HepG2 (cell line): Measurements from ENCODE around the gene IL27RA. TPM values are rescaled to one million over a fixed set of nuclear protein-coding genes. Genes with fewer than 3 reads are reported as not detected.
A peak's percentile ranks its signal among the peaks of the same experiment; 100 is the strongest.

Source experiments
- EED ChIP-seq: sonication (generic); formaldehyde crosslinking; IDR thresholded peaks from 2 replicates; pipeline ENCODE4 v1.5.0; 2020; ENCODE audit warnings: mild to moderate bottlenecking, missing genetic modification reagents
- EP300 ChIP-seq, 3 experiments: sonication (generic) in 1 of 3; formaldehyde crosslinking in 1 of 3; IDR thresholded peaks; 2 replicates each; pipeline versions ENCODE4 v1.5.1 to v1.6.1; 2011 to 2020; ENCODE audit warnings: low read depth in 2 of 3, low read length in 2 of 3, borderline replicate concordance in 1 of 3, improper control_type of control experiment in 1 of 3, mild to moderate bottlenecking in 1 of 3, missing genetic modification reagents in 1 of 3, moderate library complexity in 1 of 3
- HNRNPK ChIP-seq: fragments of 200-400 bp; formaldehyde crosslinking; IDR thresholded peaks from 2 replicates; pipeline ENCODE4 v1.6.1; 2018; ENCODE audit warnings: low read length, low read depth, moderate library complexity, mild to moderate bottlenecking; ENCODE audit not compliant: poor library complexity, severe bottlenecking
- ISL2 ChIP-seq: sonication (generic); formaldehyde crosslinking; IDR thresholded peaks from 2 replicates; pipeline ENCODE4 v1.5.0; 2020; ENCODE audit warnings: missing genetic modification reagents
- JDP2 ChIP-seq: sonication (generic); formaldehyde crosslinking; IDR thresholded peaks from 2 replicates; pipeline ENCODE4 v1.8.1; 2022; ENCODE audit warnings: missing genetic modification reagents, borderline replicate concordance
- MAZ ChIP-seq, 2 experiments: sonication (generic) in 1 of 2; formaldehyde crosslinking in 1 of 2; IDR thresholded peaks; 2 replicates each; pipeline versions ENCODE4 v1.5.0 to v1.6.1; 2012 to 2020; ENCODE audit warnings: low read depth in 2 of 2, mild to moderate bottlenecking in 2 of 2, borderline replicate concordance in 1 of 2, improper control_type of control experiment in 1 of 2, low read length in 1 of 2, missing genetic modification reagents in 1 of 2, moderate library complexity in 1 of 2
- MXD1 ChIP-seq: sonication (generic); formaldehyde crosslinking; IDR thresholded peaks from 2 replicates; pipeline ENCODE4 v1.4.0; 2020; ENCODE audit warnings: mild to moderate bottlenecking, missing genetic modification reagents
- NFE2 ChIP-seq: sonication (generic); formaldehyde crosslinking; IDR thresholded peaks from 2 replicates; pipeline ENCODE4 v1.4.0; 2020; ENCODE audit warnings: missing genetic modification reagents
- NFIC ChIP-seq: IDR thresholded peaks from 2 replicates; pipeline ENCODE4 v1.6.1; 2012; ENCODE audit warnings: mild to moderate bottlenecking, low read length, inconsistent platforms
- PAWR ChIP-seq: sonication (generic); formaldehyde crosslinking; IDR thresholded peaks from 2 replicates; pipeline ENCODE4 v1.4.0; 2020; ENCODE audit warnings: missing genetic modification reagents, mild to moderate bottlenecking, borderline replicate concordance
- PPARG ChIP-seq: conservative IDR thresholded peaks from 2 replicates; pipeline ENCODE4 v1.6.1; 2016; ENCODE audit warnings: missing biosample characterization, missing genetic modification reagents
- RFX3 ChIP-seq: IDR thresholded peaks from 2 replicates; pipeline ENCODE4 v1.6.1; 2016; ENCODE audit warnings: missing biosample characterization, missing genetic modification reagents
- SAP130 ChIP-seq: IDR thresholded peaks from 2 replicates; pipeline ENCODE4 v1.6.1; 2016; ENCODE audit warnings: low read depth
- ZMYM3 ChIP-seq: sonication (generic); formaldehyde crosslinking; IDR thresholded peaks from 2 replicates; pipeline ENCODE4 v1.5.1; 2020; ENCODE audit warnings: mild to moderate bottlenecking, missing genetic modification reagents
- ZNF230 ChIP-seq: sonication (generic); formaldehyde crosslinking; IDR thresholded peaks from 2 replicates; pipeline ENCODE4 v1.4.0; 2020; ENCODE audit warnings: mild to moderate bottlenecking, missing genetic modification reagents
- ZNF24 ChIP-seq: fragments of 450-650 bp; IDR thresholded peaks from 2 replicates; pipeline ENCODE4 v1.6.1; 2017; ENCODE audit warnings: antibody characterized with exemption, mild to moderate bottlenecking
- ZNF256 ChIP-seq: sonication (generic); formaldehyde crosslinking; conservative IDR thresholded peaks from 2 replicates; pipeline ENCODE4 v1.4.0; 2020; ENCODE audit warnings: missing genetic modification reagents
- ZNF451 ChIP-seq: sonication (generic); formaldehyde crosslinking; IDR thresholded peaks from 2 replicates; pipeline ENCODE4 v1.5.0; 2020; ENCODE audit warnings: mild to moderate bottlenecking, missing genetic modification reagents
- ZNF572 ChIP-seq: sonication (generic); formaldehyde crosslinking; IDR thresholded peaks from 2 replicates; pipeline ENCODE4 v1.5.1; 2020; ENCODE audit warnings: mild to moderate bottlenecking, missing genetic modification reagents
- ZSCAN21 ChIP-seq: sonication (generic); formaldehyde crosslinking; IDR thresholded peaks from 2 replicates; pipeline ENCODE4 v1.8.0; 2022; ENCODE audit warnings: mild to moderate bottlenecking, missing genetic modification reagents, moderate library complexity, borderline replicate concordance
- polyA plus RNA-seq, 8 experiments: library from polyadenylated mRNA; depleted of rRNA in 3 of 8; stranded (reverse) in 7 of 8; unstranded in 1 of 8; fragments of >200 nt; fragmentation: Illumina TruSeq in 4 of 8; extraction: Trizol in 4 of 8; gene quantifications; 2 replicates each; pipeline versions ENCODE4 v1.2.1 to v1.2.3, GENCODE V29; 2011 to 2016; ENCODE audit warnings: low read depth in 4 of 8, missing spikeins in 1 of 8, mixed read lengths in 1 of 8; ENCODE audit not compliant: insufficient read depth in 1 of 8
- total RNA-seq, 5 experiments: library from RNA; depleted of rRNA; stranded (reverse); fragments of >200 nt; fragmentation: Illumina TruSeq; extraction: Trizol; gene quantifications; 2 replicates each; pipeline ENCODE4 v1.2.3, GENCODE V29; 2016; ENCODE audit warnings: low read depth in 1 of 5
- TF ChIP-seq, protein P1 (sequence below): sonication (generic); formaldehyde crosslinking; IDR thresholded peaks from 2 replicates; pipeline ENCODE4 v1.4.0; 2020; ENCODE audit warnings: missing genetic modification reagents
- TF ChIP-seq, protein P2 (sequence below): sonication (generic); formaldehyde crosslinking; IDR thresholded peaks from 2 replicates; pipeline ENCODE4 v1.5.0; 2020; ENCODE audit warnings: missing genetic modification reagents
- TF ChIP-seq, protein P3 (sequence below): sonication (generic); formaldehyde crosslinking; IDR thresholded peaks from 2 replicates; pipeline ENCODE4 v1.4.0; 2020; ENCODE audit warnings: mild to moderate bottlenecking, missing genetic modification reagents
- TF ChIP-seq, protein P4 (sequence below): sonication (generic); formaldehyde crosslinking; IDR thresholded peaks from 2 replicates; pipeline ENCODE4 v1.8.1; 2023; ENCODE audit warnings: mild to moderate bottlenecking, moderate library complexity, missing genetic modification reagents

Gene IL27RA
- total and polyA plus RNA-seq, 2 of the 13 experiments (the other 11 are each of a cell fraction or from before 2014, with no cell fraction given): 3.5 to 8.1 TPM

GRCh38 chr19:14059652-14060155 lies 28.1 kb downstream of the IL27RA start (continued):
- TF ChIP-seq PPARG (CRISPR knock-in tag) (peak; percentile 75), ISL2 (CRISPR knock-in tag) (0 out of 2 replicates have a peak, but pooled peaks have one; percentile 27), JDP2 (CRISPR knock-in tag) (no peak), MXD1 (CRISPR knock-in tag) (0 out of 2 replicates have a peak, but pooled peaks have one; percentile 63), PAWR (CRISPR knock-in tag) (no peak), EED (CRISPR knock-in tag) (no peak), ZMYM3 (peak; percentile 89), SAP130 (CRISPR knock-in tag) (peak; percentile 86), ZNF230 (no peak), NFIC (no peak), EP300 (IDR thresholded peaks at IDR 0.05; ENCODE audit: low read depth in 2 of 2, low read length in 2 of 2) (peak in 1 of 2 experiments; percentile 84; a peak in 2 of 4 replicates), EP300 (CRISPR knock-in tag; IDR thresholded peaks at IDR 0.05; ENCODE audit: borderline replicate concordance) (no peak; the same call in 1 of the 2 replicates), ZNF572 (CRISPR knock-in tag) (peak; percentile 63; the same call in 1 of the 2 replicates), NFE2 (CRISPR knock-in tag) (no peak), ZSCAN21 (CRISPR knock-in tag) (no peak), ZNF24 (no peak), HNRNPK (no peak), ZNF451 (no peak), RFX3 (peak; percentile 93), MAZ (IDR thresholded peaks at IDR 0.05; ENCODE audit: borderline replicate concordance, low read depth, low read length) (peak; percentile 92; the same call in 1 of the 2 replicates), MAZ (CRISPR knock-in tag; IDR thresholded peaks at IDR 0.05; ENCODE audit: low read depth) (peak; percentile 56), ZNF256 (no peak)
- TF ChIP-seq, protein P1, sequence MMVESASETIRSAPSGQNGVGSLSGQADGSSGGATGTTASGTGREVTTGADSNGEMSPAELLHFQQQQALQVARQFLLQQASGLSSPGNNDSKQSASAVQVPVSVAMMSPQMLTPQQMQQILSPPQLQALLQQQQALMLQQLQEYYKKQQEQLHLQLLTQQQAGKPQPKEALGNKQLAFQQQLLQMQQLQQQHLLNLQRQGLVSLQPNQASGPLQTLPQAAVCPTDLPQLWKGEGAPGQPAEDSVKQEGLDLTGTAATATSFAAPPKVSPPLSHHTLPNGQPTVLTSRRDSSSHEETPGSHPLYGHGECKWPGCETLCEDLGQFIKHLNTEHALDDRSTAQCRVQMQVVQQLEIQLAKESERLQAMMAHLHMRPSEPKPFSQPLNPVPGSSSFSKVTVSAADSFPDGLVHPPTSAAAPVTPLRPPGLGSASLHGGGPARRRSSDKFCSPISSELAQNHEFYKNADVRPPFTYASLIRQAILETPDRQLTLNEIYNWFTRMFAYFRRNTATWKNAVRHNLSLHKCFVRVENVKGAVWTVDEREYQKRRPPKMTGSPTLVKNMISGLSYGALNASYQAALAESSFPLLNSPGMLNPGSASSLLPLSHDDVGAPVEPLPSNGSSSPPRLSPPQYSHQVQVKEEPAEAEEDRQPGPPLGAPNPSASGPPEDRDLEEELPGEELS: no peak
- TF ChIP-seq, protein P2, sequence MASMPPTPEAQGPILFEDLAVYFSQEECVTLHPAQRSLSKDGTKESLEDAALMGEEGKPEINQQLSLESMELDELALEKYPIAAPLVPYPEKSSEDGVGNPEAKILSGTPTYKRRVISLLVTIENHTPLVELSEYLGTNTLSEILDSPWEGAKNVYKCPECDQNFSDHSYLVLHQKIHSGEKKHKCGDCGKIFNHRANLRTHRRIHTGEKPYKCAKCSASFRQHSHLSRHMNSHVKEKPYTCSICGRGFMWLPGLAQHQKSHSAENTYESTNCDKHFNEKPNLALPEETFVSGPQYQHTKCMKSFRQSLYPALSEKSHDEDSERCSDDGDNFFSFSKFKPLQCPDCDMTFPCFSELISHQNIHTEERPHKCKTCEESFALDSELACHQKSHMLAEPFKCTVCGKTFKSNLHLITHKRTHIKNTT (CRISPR knock-in tag): no peak
- TF ChIP-seq, protein P3, sequence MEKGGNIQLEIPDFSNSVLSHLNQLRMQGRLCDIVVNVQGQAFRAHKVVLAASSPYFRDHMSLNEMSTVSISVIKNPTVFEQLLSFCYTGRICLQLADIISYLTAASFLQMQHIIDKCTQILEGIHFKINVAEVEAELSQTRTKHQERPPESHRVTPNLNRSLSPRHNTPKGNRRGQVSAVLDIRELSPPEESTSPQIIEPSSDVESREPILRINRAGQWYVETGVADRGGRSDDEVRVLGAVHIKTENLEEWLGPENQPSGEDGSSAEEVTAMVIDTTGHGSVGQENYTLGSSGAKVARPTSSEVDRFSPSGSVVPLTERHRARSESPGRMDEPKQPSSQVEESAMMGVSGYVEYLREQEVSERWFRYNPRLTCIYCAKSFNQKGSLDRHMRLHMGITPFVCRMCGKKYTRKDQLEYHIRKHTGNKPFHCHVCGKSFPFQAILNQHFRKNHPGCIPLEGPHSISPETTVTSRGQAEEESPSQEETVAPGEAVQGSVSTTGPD (CRISPR knock-in tag): no peak
- TF ChIP-seq, protein P4, sequence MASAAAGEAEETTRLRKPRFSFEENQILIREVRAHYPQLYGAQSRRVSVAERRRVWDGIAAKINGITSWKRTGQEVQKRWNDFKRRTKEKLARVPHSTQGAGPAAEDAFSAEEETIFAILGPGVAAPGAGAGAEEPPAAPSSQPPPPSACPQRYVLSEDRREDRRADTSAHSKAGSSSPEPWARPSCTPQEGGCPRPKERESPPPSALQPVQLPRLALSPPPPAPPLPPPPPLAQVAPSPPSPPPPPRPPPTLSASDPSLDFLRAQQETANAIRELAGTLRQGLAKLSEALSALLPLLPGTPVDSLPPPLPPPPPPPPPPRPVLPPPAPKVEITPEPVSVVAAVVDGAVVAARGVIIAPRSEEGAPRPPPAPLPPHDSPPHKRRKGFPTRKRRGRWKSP (CRISPR knock-in tag): no peak
